ENCODE results near the gene TNKS1BP1. TPM values are rescaled to one million over a fixed set of nuclear protein-coding genes. Genes with fewer than 3 reads are reported as not detected.
"Not testable (repeated sequence)": the region's sequence is repeated elsewhere in the genome, so short reads cannot be mapped to it uniquely, and the experiment has no call there.

The TNKS1BP1 gene
- polyA plus RNA-seq, 3 donors = 66.2 to 76.4 (median 67.6) TPM

GRCh38 chr11:57312511-57313021, 12.2 kb downstream of the TNKS1BP1 start:
- DNase-seq = no peak

GRCh38 chr11:57311109-57311936, 13.4 kb downstream of the TNKS1BP1 start:
- DNase-seq = peak; percentile 76

DNA sequence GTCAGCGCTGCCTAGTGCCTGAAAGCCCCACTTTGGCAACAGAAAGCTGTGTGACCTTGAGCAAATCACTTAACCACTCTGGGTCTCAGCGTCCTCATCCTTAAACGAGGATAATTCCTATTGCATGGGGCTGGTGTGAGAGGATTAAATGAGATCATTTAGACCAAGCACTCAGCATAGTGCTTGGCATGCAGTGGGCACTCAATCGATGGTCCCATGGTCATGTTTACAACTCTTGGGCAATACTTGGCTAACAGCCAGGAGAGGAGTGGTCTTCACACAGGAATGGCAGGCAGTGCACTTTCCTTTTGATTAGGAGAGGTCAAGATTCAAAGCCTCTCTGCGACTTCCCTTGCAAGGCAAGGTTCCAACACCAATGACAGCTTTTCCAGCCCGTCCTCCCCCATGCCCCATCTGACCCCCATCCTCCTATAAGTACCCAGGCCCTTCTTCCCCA, 14.1 kb downstream of the TNKS1BP1 start:
- no peak for DNase-seq

DNA sequence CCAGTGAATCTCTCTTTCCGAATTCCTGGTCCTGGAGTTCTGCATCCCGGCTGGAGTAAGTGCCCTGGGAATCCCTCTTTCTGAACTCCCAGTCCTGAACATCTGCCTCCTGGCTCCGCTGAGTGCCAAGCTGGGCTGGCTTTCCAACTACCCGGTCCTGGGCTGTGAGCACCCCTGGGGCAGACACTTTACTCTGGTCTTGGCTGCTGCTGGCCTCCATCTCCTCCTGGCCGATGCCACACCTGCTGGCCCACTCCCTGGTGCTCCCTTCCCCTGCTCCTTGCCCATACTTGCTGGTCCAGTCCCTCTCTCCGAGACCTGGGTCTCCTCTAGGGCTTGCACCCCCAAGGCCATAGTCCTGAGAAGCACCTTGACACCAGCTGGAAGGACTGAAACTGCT, 14.7 kb downstream of the TNKS1BP1 start:
- no peak for DNase-seq

DNA sequence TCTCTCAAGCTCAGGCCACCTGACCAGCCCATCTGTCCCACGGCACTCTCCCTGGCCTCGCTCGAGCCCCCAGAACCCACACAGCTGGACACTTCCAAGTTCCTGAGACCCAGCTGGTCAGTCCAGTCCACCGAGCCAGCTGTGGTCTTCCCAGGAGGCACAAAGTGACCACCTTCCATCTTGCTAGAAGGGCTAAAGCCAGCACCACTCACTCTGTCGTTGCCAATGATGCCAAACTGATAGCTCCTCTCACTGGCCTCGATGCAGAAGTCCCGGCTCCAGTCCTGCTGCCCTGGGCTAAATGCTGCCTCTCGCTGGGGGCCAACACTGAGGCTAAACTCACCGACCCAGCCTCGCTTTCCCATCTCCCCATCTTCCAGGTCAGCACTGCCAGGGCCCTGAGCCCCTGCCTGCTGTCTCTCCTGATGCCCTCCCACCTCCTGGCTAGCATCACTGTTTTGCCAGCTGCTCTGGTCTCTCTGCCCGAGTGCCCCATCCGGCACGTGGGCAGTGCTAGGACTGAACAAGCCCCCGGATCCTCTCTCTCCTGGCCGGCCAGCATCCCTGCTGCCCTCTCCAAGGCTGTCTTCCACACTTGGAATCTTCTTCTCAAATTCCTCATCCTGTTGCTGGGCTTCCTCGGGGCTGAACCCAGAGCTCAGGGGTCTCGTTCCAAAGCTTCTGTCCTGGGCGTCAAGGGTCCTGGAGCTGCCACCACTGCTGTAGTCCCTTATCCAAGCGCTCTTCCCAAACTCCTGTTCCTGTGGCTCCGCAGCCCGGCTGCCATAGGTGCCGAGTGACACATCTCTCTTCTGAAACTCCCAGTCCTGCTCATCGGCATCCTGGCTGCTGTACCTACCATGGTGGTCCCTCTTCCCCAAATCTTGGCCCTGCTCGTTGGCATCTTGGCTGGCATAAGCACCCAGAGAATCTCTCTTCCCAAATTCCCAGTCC, 15.4 kb downstream of the TNKS1BP1 start:
- no peak for DNase-seq

GRCh38 chr11:57308426-57309060, 16.2 kb downstream of the TNKS1BP1 start:
- DNase-seq = no peak

DNA sequence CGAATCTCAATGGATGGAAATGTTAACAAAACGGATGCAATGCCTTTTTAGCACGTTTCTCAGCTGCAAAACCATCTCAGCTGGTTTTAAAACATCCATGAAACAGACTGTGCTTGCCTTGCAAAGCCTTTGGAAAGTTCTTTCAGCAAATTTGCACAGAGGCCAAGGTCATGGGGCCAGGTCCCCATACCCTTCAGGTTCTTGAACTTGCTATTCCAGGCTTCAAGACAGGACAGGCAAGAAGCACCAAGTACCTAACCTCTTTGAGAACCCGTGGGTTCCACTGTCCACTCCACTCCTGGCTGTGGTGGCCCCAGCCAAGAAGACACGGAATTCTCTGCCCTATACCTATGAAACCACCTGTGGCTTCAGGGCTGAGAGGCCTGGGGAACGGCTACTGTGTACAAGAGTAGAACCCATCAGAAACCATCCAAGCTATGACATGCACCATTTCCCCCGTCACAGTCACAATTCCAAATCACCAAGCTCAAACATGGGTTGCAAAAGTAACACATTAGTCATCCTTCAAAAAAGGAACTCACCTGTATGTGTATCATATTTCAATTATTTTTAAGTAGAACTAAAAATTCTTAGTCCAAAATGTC, 17.0 kb downstream of the TNKS1BP1 start:
- no peak for DNase-seq

- DNase-seq = no peak
Observed at GRCh38 chr11:57306940-57307565, 17.7 kb downstream of the TNKS1BP1 start.

- no peak for DNase-seq
Observed at GRCh38 chr11:57306161-57306876, 18.4 kb downstream of the TNKS1BP1 start.

DNA sequence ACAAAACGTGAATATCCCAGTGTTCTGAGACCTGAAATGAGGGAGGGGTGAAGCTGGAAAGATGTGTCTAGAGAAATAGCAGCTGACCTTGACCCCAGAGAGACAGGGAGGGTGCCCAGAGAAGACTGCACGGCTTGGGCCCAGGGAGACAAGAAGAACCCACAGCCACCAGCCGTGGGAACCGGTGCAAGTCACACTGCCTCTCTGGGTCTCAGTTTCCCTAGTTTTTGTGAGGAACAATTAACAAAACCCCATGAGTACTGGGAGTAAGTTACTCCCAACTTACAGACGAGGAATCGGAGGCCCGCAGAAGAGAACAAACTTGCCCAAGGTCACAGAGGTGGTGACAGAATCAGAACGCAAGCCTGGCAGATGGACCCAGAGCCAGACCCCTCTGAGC, 19.2 kb downstream of the TNKS1BP1 start:
- DNase-seq = no peak

DNA sequence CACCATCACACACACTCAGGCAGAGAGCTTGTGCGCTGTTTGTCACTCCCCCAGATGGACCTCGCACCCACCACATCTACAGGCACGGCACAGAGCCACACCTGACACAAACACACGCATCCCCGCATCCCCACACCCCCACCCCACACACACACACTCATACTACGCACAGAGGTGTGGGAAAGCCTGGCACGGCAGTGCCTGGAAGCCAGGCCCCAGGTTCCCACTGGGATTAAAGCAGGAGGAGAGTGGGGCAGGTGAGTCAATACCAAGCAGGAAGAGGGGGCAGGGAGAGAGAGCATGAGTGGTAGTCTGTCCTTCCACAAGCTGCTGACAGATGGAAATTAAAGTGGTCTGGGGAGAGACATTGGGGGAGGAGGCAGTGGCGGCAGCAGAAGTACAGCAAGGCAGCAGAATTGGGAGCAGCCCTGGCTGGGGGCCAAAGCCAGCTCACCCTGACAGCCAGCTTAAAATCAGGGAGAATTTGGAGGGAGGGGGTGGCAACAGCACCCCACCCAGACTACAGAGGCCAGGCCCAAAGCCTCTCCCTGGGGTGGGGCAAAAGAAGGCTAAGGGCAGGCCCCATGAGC, 20.7 kb downstream of the TNKS1BP1 start:
- no peak for DNase-seq

DNA sequence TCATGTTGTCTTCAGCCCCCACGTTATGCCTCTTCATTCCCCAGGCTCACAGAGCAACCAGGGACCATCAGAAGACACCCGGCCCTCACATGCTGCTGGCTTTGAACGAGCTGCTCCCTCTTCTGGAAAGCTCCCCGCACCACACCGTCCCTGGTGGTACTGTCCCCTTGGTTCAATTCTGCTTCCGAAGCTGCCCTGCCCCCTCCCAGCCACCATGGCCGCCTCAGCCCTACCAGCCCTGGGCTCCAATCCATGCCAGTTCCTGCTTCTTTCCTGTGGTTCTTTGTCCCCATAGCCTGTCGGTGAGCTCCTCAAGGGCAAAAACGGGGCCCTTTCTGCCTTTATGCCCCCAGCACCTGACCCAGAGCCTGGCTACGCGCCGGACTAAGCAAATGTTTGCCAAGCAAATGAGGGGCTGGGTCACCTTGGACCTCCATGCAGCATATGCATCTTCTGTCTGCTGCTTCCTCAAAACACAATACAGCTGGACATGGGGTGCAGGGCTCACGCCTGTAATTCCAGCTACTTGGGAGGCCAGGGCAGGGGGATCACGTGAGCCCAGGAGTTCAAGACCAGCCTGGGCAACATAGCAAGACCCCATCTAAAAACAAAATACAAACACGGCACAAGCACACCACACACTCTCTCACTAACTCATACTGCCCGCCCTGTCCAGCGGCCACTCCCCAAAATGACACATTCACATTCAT, 21.3 kb downstream of the TNKS1BP1 start:
- DNase-seq = no peak

GRCh38 chr11:57302489-57302888, 22.3 kb downstream of the TNKS1BP1 start:
- DNase-seq = no peak

DNA sequence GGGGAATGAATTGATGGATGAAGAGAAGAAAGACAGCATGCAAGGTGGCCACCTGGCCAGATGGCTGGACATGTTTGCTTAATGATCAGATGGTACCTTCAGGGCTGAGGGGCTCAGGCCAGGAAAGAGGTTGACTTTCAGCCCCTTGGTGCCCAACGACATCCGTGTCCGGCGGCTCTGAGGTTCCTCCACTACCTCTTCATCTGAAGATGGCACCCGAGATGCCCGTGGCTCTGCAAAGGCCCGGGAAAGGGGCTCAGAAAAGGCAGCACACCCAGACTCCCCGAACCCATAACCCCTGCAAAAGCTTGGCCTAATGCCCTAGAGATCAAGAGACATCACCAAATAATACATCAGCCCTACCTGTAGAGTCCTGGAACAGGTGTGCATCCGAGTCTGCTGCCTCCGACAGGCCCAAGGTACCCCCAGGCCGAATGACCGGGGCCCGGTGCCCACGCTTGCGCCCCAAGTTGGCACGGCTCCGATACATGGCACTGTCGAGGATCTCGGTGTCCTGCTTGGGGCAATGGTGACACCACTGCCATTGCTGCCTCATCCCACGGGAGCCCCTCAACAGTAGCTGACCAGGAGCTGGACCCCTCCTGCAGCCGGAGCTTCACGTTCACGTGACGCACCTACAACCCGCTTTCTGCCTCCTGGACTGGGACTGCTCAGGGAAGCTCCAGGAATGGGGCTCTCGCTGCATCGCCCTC, 22.9 kb downstream of the TNKS1BP1 start:
- no peak for DNase-seq

DNA sequence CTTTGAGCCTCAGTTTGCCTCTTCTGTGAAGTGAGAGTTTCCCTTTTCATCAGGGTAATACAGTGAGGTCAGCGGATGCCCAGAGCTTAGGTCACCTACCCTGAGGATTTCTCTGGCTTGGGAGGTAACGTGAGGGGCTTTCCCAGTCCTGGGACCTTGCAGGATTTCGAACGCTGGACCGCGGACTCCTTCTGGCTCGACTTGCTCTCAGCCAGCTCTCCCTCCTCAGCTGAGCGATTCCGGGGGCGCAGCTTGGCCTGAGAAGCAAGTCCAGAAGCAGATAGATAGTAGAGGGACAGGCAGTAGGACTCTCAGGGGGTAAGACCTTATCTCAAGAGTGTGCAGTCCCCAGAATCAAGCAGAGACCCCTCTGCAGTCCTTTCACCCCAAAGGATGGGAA, 24.0 kb downstream of the TNKS1BP1 start:
- no peak for DNase-seq

DNA sequence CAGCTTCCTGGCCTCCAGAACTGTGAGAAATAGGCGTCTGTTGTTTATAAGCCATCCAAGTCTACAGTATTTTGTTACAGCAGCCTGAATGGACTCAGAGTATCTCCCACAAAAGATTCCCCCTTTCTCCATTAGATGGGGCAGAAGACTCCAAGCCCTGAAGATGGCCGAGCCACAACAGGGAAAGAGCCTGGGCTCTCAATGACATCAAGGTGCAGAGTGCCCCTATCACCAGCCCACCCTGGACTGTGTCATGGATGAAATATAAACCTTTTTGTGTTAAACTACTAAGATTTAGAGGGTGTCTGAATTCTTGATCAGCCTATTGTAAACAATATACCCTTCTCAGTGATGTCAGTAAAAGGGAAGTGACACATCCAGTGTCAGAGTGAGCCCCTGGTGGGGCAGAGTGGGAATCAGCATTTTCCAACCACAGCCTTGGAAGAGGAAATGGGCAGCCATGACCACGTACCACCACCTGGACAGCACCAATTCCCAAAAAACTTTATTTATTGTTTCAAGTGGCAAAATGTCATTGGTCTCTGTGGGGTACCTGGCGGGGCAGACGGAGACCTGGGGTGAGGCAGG, 25.5 kb downstream of the TNKS1BP1 start:
- DNase-seq = no peak

- no peak for DNase-seq
Observed at GRCh38 chr11:57297221-57297620, 27.5 kb downstream of the TNKS1BP1 start.

DNA sequence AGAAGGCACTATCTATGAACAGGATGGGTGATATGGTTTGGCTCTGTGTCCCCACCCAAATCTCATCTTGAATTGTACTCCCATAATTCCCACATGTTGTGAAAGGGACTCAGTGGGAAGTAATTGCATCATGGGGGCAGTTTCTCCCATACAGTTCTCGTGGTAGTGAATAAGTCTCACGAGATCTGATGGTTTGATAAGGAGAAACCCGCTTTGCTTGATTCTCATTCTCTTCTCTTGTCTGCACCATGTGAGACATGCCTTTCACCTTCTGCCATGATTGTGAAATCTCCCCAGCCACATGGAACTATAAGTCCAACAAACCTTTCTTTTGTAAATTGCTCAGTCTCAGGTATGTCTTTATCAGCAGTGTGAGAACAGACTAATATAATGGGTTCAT, 28.5 kb downstream of the TNKS1BP1 start:
- DNase-seq = not testable (repeated sequence)

Measured in renal pelvis (tissue), 4 donors.